ENCODE data around the gene ARL5C. TPM values are rescaled to one million over a fixed set of nuclear protein-coding genes. Genes with fewer than 3 reads are reported as not detected.

Gene ARL5C
- total RNA-seq, 2 experiments from 2014 or later = 0.16 to 0.65 TPM

- no peak for DNase-seq (ENCODE audit: low spot score)
Observed at GRCh38 chr17:39139561-39139960, 26.4 kb downstream of the ARL5C start.

GRCh38 chr17:39139161-39139511 is 26.8 kb downstream of the ARL5C start:
- no peak overlapping the region for H3K4me3 ChIP-seq (ENCODE audit: low read depth, low read length, poor library complexity, severe bottlenecking)
- CTCF ChIA-PET (ENCODE audit: unreplicated experiment) = no interaction called here
- no TSS peak for BruUV-seq (replicated peaks)

More at GRCh38 chr17:39139561-39139960, 26.4 kb downstream of the ARL5C start:
- ChIA-PET CTCF (ENCODE audit: unreplicated experiment) (no interaction called here), POLR2A (interaction anchor here (0.5 to 0.6 kb wide), 2 partner anchors 64 to 290 kb away, joined by 3 read pairs; no protein-coding TSS in a partner anchor)
- Histone ChIP-seq H4K20me1 (ENCODE audit: insufficient read depth, low read length) (no peaks in the 10 kb centered on the region), H3K9me3 (ENCODE audit: low read length) (0 out of 2 replicates have a peak, but pooled peaks cover 5% of the 10 kb centered on the region), H3K36me3 (ENCODE audit: insufficient read depth, low read length) (no peaks in the 10 kb centered on the region), H2AFZ (ENCODE audit: low read length) (peak overlapping the region; percentile 44; the same call in 1 of the 2 replicates), H3K27ac (ENCODE audit: low read depth, low read length, poor library complexity, severe bottlenecking) (no peak overlapping the region), H3K9me2 (ENCODE audit: insufficient read depth, low read length) (no peaks in the 10 kb centered on the region), H3K4me1 (ENCODE audit: insufficient read depth, low read length, poor library complexity, severe bottlenecking) (peaks cover 18% of the 10 kb centered on the region), H3K79me2 (ENCODE audit: insufficient read depth, low read depth, low read length) (no peaks in the 10 kb centered on the region), H3K4me3 (ENCODE audit: low read depth, low read length, poor library complexity, severe bottlenecking) (no peak overlapping the region), H3K4me2 (ENCODE audit: low read length) (peak overlapping the region; percentile 54)
- TF ChIP-seq CTCF (conservative IDR thresholded peaks at IDR 0.05; ENCODE audit: low read length) (no peak), EZH2phosphoT487 (IDR thresholded peaks at IDR 0.05; ENCODE audit: borderline replicate concordance, low read depth, low read length) (no peak)
- intact Hi-C loops (cut with micrococcal nuclease; ENCODE audit: unreplicated experiment) = no loop called here
- no TSS peak for BruUV-seq (replicated peaks)

More at GRCh38 chr17:39139161-39139511, 26.8 kb downstream of the ARL5C start:
- Histone ChIP-seq H3K9me3 (ENCODE audit: low read length) (0 out of 2 replicates have a peak, but pooled peaks cover 5% of the 10 kb centered on the region), H4K20me1 (ENCODE audit: insufficient read depth, low read length) (no peaks in the 10 kb centered on the region), H2AFZ (ENCODE audit: low read length) (peak overlapping the region; percentile 44; the same call in 1 of the 2 replicates), H3K79me2 (ENCODE audit: insufficient read depth, low read depth, low read length) (no peaks in the 10 kb centered on the region), H3K27ac (ENCODE audit: low read depth, low read length, poor library complexity, severe bottlenecking) (no peak overlapping the region), H3K4me2 (ENCODE audit: low read length) (peak overlapping the region; percentile 54), H3K9me2 (ENCODE audit: insufficient read depth, low read length) (no peaks in the 10 kb centered on the region), H3K4me1 (ENCODE audit: insufficient read depth, low read length, poor library complexity, severe bottlenecking) (peaks cover 18% of the 10 kb centered on the region), H3K36me3 (ENCODE audit: insufficient read depth, low read length) (no peaks in the 10 kb centered on the region)
- TF ChIP-seq CTCF (conservative IDR thresholded peaks at IDR 0.05; ENCODE audit: low read length) (no peak), EZH2phosphoT487 (IDR thresholded peaks at IDR 0.05; ENCODE audit: borderline replicate concordance, low read depth, low read length) (no peak)
- intact Hi-C loops (cut with micrococcal nuclease; ENCODE audit: unreplicated experiment) = no loop called here
- POLR2A ChIA-PET = interaction anchor here (0.5 kb wide), 1 partner anchor 290 kb away, joined by 3 read pairs; no protein-coding TSS in a partner anchor
- no peak for DNase-seq (ENCODE audit: low spot score)
